HG03064 (cell line): Measurements from ENCODE around the gene MLST8.
"Not testable (repeated sequence)": the region's sequence is repeated elsewhere in the genome, so short reads cannot be mapped to it uniquely, and the experiment has no call there.

Source experiments
- ATAC-seq: cut with Tn5 transposase; IDR thresholded peaks from one replicate; pipeline ENCODE4 v1.9.1; 2021; ENCODE audit warnings: low read depth; ENCODE audit not compliant: unreplicated experiment

MLST8 gene

GRCh38 chr16:2188395-2188794 is 16.9 kb upstream of the MLST8 start:
- ATAC-seq, result no peak

- no peak for ATAC-seq
These were observed 15.9 kb upstream of the MLST8 start for GRCh38 chr16:2189252-2189893.

GRCh38 chr16:2190002-2190658 is 15.1 kb upstream of the MLST8 start:
- ATAC-seq, result no peak

- ATAC-seq, result no peak
These were observed 14.4 kb upstream of the MLST8 start for GRCh38 chr16:2190659-2191445.

- ATAC-seq, result no peak
These were observed 13.9 kb upstream of the MLST8 start for GRCh38 chr16:2191446-2191706.

- ATAC-seq, result no peak
These were observed 11.0 kb upstream of the MLST8 start for GRCh38 chr16:2194166-2194834.

- ATAC-seq, result no peak
These were observed 10.4 kb upstream of the MLST8 start for GRCh38 chr16:2194852-2195321.

GRCh38 chr16:2195322-2196161 is 9.7 kb upstream of the MLST8 start:
- ATAC-seq, result no peak

GRCh38 chr16:2196162-2196980 is 8.9 kb upstream of the MLST8 start, which contains the start of gene CASKIN1:
Gene CASKIN1 (minus strand): TSS chr16:2196605. CDS start chr16:2196432, 173 bp downstream.
- ATAC-seq, result no peak

GRCh38 chr16:2196981-2197511 is 8.2 kb upstream of the MLST8 start:
- no peak for ATAC-seq

GRCh38 chr16:2197765-2198164 is 7.5 kb upstream of the MLST8 start:
- no peak for ATAC-seq

- ATAC-seq, result no peak
These were observed 7.0 kb upstream of the MLST8 start for GRCh38 chr16:2198283-2198682.

- no peak for ATAC-seq
These were observed 6.2 kb upstream of the MLST8 start for GRCh38 chr16:2199095-2199494.

GRCh38 chr16:2199621-2200139 is 5.6 kb upstream of the MLST8 start:
- ATAC-seq, result no peak

GRCh38 chr16:2200313-2200712 is 4.9 kb upstream of the MLST8 start:
- ATAC-seq, result no peak

- not testable (repeated sequence) for ATAC-seq
These were observed 2.0 kb upstream of the MLST8 start for GRCh38 chr16:2203119-2203688.

- ATAC-seq, result no peak
These were observed 694 bp upstream of the MLST8 start for GRCh38 chr16:2204416-2205103.

- no peak for ATAC-seq
These were observed 686 bp downstream of the MLST8 start for GRCh38 chr16:2205967-2206313.
